ENCODE data around the gene HS2ST1. TPM values are rescaled to one million over a fixed set of nuclear protein-coding genes. Genes with fewer than 3 reads are reported as not detected.

HS2ST1 gene
- polyA plus RNA-seq, 1 donor (not counting 4 experiments of a cell fraction or from before 2014, with no cell fraction given): 18.7 TPM

- no peak for DNase-seq (ENCODE audit: low read depth, low spot score)
- H3K27ac ChIP-seq (ENCODE audit: control insufficient read depth, insufficient read depth, low read length): no peak overlapping the region
- H3K4me1 ChIP-seq (ENCODE audit: control insufficient read depth, extremely low read depth, insufficient read depth, low read length): peaks cover 3% of the 10 kb centered on the region
- no peaks in the 10 kb centered on the region for H4K20me1 ChIP-seq (ENCODE audit: control insufficient read depth, extremely low read depth, insufficient read depth, low read length)
- no peak overlapping the region for H3K4me3 ChIP-seq (ENCODE audit: control insufficient read depth in 2 of 3, extremely low read depth in 1 of 3, insufficient read depth in 2 of 3, low read depth in 1 of 3, low read length in 3 of 3)
- no peaks in the 10 kb centered on the region for H3K36me3 ChIP-seq (ENCODE audit: control insufficient read depth in 2 of 2, extremely low read depth in 1 of 2, insufficient read depth in 2 of 2, low read length in 2 of 2)
- no peak overlapping the region for H3K4me2 ChIP-seq (ENCODE audit: control insufficient read depth, extremely low read depth, insufficient read depth, low read depth, low read length)
- H3K9me3 ChIP-seq (ENCODE audit: control insufficient read depth, low read depth, low read length): peaks cover 2% of the 10 kb centered on the region
- TF ChIP-seq, protein P1, sequence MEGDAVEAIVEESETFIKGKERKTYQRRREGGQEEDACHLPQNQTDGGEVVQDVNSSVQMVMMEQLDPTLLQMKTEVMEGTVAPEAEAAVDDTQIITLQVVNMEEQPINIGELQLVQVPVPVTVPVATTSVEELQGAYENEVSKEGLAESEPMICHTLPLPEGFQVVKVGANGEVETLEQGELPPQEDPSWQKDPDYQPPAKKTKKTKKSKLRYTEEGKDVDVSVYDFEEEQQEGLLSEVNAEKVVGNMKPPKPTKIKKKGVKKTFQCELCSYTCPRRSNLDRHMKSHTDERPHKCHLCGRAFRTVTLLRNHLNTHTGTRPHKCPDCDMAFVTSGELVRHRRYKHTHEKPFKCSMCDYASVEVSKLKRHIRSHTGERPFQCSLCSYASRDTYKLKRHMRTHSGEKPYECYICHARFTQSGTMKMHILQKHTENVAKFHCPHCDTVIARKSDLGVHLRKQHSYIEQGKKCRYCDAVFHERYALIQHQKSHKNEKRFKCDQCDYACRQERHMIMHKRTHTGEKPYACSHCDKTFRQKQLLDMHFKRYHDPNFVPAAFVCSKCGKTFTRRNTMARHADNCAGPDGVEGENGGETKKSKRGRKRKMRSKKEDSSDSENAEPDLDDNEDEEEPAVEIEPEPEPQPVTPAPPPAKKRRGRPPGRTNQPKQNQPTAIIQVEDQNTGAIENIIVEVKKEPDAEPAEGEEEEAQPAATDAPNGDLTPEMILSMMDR (optimal IDR thresholded peaks at IDR 0.05 in 1 of 3, IDR thresholded peaks at IDR 0.05 in 1 of 3, conservative IDR thresholded peaks at IDR 0.05 in 1 of 3; ENCODE audit: extremely low read depth in 1 of 3, insufficient read depth in 2 of 3, low read length in 3 of 3): no peak
- no peak for FAIRE-seq
- H3K27me3 ChIP-seq (ENCODE audit: control insufficient read depth, extremely low read depth, insufficient read depth, low read length): no peaks in the 10 kb centered on the region
- dilution Hi-C loops (cut with MboI; ENCODE audit: extremely low pct_ligation_motif_present, low sequenced_read_pairs): no loop called here
- H2AFZ ChIP-seq (ENCODE audit: control insufficient read depth, low read length): no peak overlapping the region
- H3K79me2 ChIP-seq (ENCODE audit: control insufficient read depth, insufficient read depth, low read length): peaks cover 23% of the 10 kb centered on the region
- no peak overlapping the region for H3K9ac ChIP-seq (ENCODE audit: control insufficient read depth, extremely low read depth, insufficient read depth, low read length)
- no peaks in the 10 kb centered on the region for H3K9me1 ChIP-seq (ENCODE audit: control insufficient read depth, extremely low read depth, insufficient read depth, low read length)
These were observed 10.0 kb downstream of the HS2ST1 start for GRCh38 chr1:86924324-86924960.

DNA sequence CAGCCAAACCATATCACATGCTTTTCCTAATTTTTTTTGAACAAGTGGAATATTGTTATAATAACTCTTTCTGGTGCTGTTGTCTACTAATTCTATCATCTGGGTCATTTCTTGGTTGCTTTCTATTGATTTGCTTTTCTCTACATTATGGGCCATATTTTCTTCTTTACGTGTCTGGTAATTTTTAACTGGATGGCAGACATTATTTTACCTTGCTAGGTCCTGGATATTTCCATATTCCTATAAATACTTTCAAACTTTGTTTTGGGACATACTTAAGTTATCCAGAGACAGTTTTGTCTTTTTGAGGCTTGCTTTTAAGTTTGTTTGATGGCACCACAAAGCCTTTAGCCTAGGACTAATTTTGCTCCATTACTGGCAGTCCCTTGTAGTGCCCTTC, 11.3 kb downstream of the HS2ST1 start:
- H3K9ac ChIP-seq (ENCODE audit: control insufficient read depth, extremely low read depth, insufficient read depth, low read length): no peak overlapping the region
- peaks cover 16% of the 10 kb centered on the region for H3K79me2 ChIP-seq (ENCODE audit: control insufficient read depth, insufficient read depth, low read length)
- H2AFZ ChIP-seq (ENCODE audit: control insufficient read depth, low read length): no peak overlapping the region
- H3K9me3 ChIP-seq (ENCODE audit: control insufficient read depth, low read depth, low read length): peaks cover 2% of the 10 kb centered on the region
- peaks cover 3% of the 10 kb centered on the region for H3K4me1 ChIP-seq (ENCODE audit: control insufficient read depth, extremely low read depth, insufficient read depth, low read length)
- no peak overlapping the region for H3K4me3 ChIP-seq (ENCODE audit: control insufficient read depth in 2 of 3, extremely low read depth in 1 of 3, insufficient read depth in 2 of 3, low read depth in 1 of 3, low read length in 3 of 3)
- H4K20me1 ChIP-seq (ENCODE audit: control insufficient read depth, extremely low read depth, insufficient read depth, low read length): no peaks in the 10 kb centered on the region
- dilution Hi-C loops (cut with MboI; ENCODE audit: extremely low pct_ligation_motif_present, low sequenced_read_pairs): no loop called here
- no peaks in the 10 kb centered on the region for H3K27me3 ChIP-seq (ENCODE audit: control insufficient read depth, extremely low read depth, insufficient read depth, low read length)
- H3K9me1 ChIP-seq (ENCODE audit: control insufficient read depth, extremely low read depth, insufficient read depth, low read length): no peaks in the 10 kb centered on the region
- no peak for FAIRE-seq
- no peak for DNase-seq (ENCODE audit: low read depth, low spot score)
- TF ChIP-seq, protein P1 (optimal IDR thresholded peaks at IDR 0.05 in 1 of 3, IDR thresholded peaks at IDR 0.05 in 1 of 3, conservative IDR thresholded peaks at IDR 0.05 in 1 of 3; ENCODE audit: extremely low read depth in 1 of 3, insufficient read depth in 2 of 3, low read length in 3 of 3): no peak
- TF ChIP-seq EZH2 (IDR thresholded peaks at IDR 0.05; ENCODE audit: low read length): no peak
- H3K27ac ChIP-seq (ENCODE audit: control insufficient read depth, insufficient read depth, low read length): no peak overlapping the region
- H3K4me2 ChIP-seq (ENCODE audit: control insufficient read depth, extremely low read depth, insufficient read depth, low read depth, low read length): no peak overlapping the region
- no peaks in the 10 kb centered on the region for H3K36me3 ChIP-seq (ENCODE audit: control insufficient read depth in 2 of 2, extremely low read depth in 1 of 2, insufficient read depth in 2 of 2, low read length in 2 of 2)

Data from keratinocyte (primary cell).